Measurements from ENCODE around the gene KLF14.

GRCh38 chr7:130689683-130690082 lies 44.3 kb downstream of the KLF14 start:
- TF ChIP-seq CTCF (IDR thresholded peaks at IDR 0.05): no peak
- TF ChIP-seq POLR2AphosphoS5 (IDR thresholded peaks at IDR 0.05): no peak
